K562 (cell line): ENCODE data around the gene DPH7. TPM values are rescaled to one million over a fixed set of nuclear protein-coding genes. Genes with fewer than 3 reads are reported as not detected.

Source experiments
- BCOR ChIP-seq: fragments of 450-650 bp; IDR thresholded peaks from 2 replicates; pipeline ENCODE4 v1.6.1; 2016
- CAMTA2 ChIP-seq: fragments of 250-450 bp; sonication (Bioruptor Pico); conservative IDR thresholded peaks from 2 replicates; pipeline ENCODE4 v1.5.1; 2022
- DLX4 ChIP-seq: fragments of 250-450 bp; sonication (Bioruptor Pico); IDR thresholded peaks from 2 replicates; pipeline ENCODE4 v1.6.1; 2021; ENCODE audit warnings: mild to moderate bottlenecking
- FOXA1 ChIP-seq: fragments of 450-650 bp; IDR thresholded peaks from 2 replicates; pipeline ENCODE4 v1.6.1; 2016; ENCODE audit warnings: mild to moderate bottlenecking, borderline replicate concordance
- FUS ChIP-seq: fragments of 200-400 bp; formaldehyde crosslinking; optimal IDR thresholded peaks from 2 replicates; pipeline ENCODE3; 2017; ENCODE audit warnings: low read depth, low read length
- HLTF ChIP-seq: fragments of 450-650 bp; IDR thresholded peaks from 2 replicates; pipeline ENCODE4 v1.6.1; 2016
- HOXB6 ChIP-seq: fragments of 250-450 bp; sonication (Bioruptor Pico); IDR thresholded peaks from 2 replicates; pipeline ENCODE4 v1.5.1; 2022; ENCODE audit warnings: mild to moderate bottlenecking, borderline replicate concordance
- LCOR ChIP-seq: sonication (generic); formaldehyde crosslinking; IDR thresholded peaks from 2 replicates; pipeline ENCODE4 v1.8.0; 2022; ENCODE audit warnings: mild to moderate bottlenecking, missing genetic modification reagents
- MNT ChIP-seq, 2 experiments: fragments of 450-650 bp; conservative IDR thresholded peaks; 2 replicates each; pipeline ENCODE4 v1.6.1; 2017; ENCODE audit warnings: mild to moderate bottlenecking in 2 of 2, moderate library complexity in 2 of 2
- MTA3 ChIP-seq: fragments of 450-650 bp; formaldehyde crosslinking; IDR thresholded peaks from 2 replicates; pipeline ENCODE4 v1.6.1; 2017; ENCODE audit warnings: mild to moderate bottlenecking, borderline replicate concordance
- MYC ChIP-seq, 2 experiments: fragments of 250-450 bp in 1 of 2; sonication (Bioruptor Pico) in 1 of 2; IDR thresholded peaks; 2 replicates each; pipeline versions ENCODE4 v1.5.1 to v1.6.1; 2012 to 2021; ENCODE audit warnings: low read depth in 2 of 2, borderline replicate concordance in 1 of 2, improper control_type of control experiment in 1 of 2, low read length in 1 of 2, mild to moderate bottlenecking in 1 of 2, moderate library complexity in 1 of 2
- NONO ChIP-seq, 2 experiments: fragments of 200-400 bp in 1 of 2; fragments of 450-650 bp in 1 of 2; formaldehyde crosslinking in 1 of 2; IDR thresholded peaks; 2 replicates each; pipeline ENCODE4 v1.6.1; 2017; ENCODE audit warnings: low read depth in 2 of 2, mild to moderate bottlenecking in 2 of 2, moderate library complexity in 2 of 2, low read length in 1 of 2
- STAT5A ChIP-seq: IDR thresholded peaks from 2 replicates; pipeline ENCODE4 v1.6.1; 2012; ENCODE audit warnings: low read length, inconsistent platforms, borderline replicate concordance
- TAL1 ChIP-seq: fragments of 450-650 bp; IDR thresholded peaks from 2 replicates; pipeline ENCODE4 v1.6.1; 2016; ENCODE audit warnings: mild to moderate bottlenecking
- ZNF224 ChIP-seq: sonication (generic); formaldehyde crosslinking; IDR thresholded peaks from 2 replicates; pipeline ENCODE4 v1.8.0; 2022; ENCODE audit warnings: mild to moderate bottlenecking, missing genetic modification reagents
- ZNF24 ChIP-seq: fragments of 450-650 bp; IDR thresholded peaks from 2 replicates; pipeline ENCODE4 v1.6.1; 2016
- ZNF507 ChIP-seq: conservative IDR thresholded peaks from 2 replicates; pipeline ENCODE4 v1.6.1; 2017; ENCODE audit warnings: missing genetic modification characterization, missing compliant biosample characterization
- ZNF639 ChIP-seq, 2 experiments: fragments of 200-800 bp in 1 of 2; sonication (Bioruptor generic) in 1 of 2; sonication (generic) in 1 of 2; formaldehyde crosslinking in 1 of 2; IDR thresholded peaks in 1 of 2; conservative IDR thresholded peaks in 1 of 2; 2 replicates each; pipeline versions ENCODE4 v1.5.0 to v1.6.1; 2016 to 2020; ENCODE audit warnings: missing compliant biosample characterization in 1 of 2, missing genetic modification characterization in 1 of 2, missing genetic modification reagents in 1 of 2
- ZNF644 ChIP-seq: fragments of 200-800 bp; sonication (Bioruptor generic); IDR thresholded peaks from 2 replicates; pipeline ENCODE4 v1.6.1; 2016; ENCODE audit warnings: low read depth, missing genetic modification characterization, missing compliant biosample characterization
- ZNF740 ChIP-seq, 3 experiments: fragments of 200-800 bp in 1 of 3; sonication (Bioruptor generic) in 1 of 3; sonication (generic) in 1 of 3; formaldehyde crosslinking in 1 of 3; IDR thresholded peaks; 2 replicates each; pipeline versions ENCODE4 v1.6.1 to v1.8.0; 2016 to 2022; ENCODE audit warnings: mild to moderate bottlenecking in 2 of 3, missing compliant biosample characterization in 2 of 3, missing genetic modification characterization in 2 of 3, missing genetic modification reagents in 1 of 3
- polyA plus RNA-seq, 8 experiments: library from polyadenylated mRNA; depleted of rRNA in 4 of 8; stranded (reverse) in 5 of 8; unstranded in 3 of 8; fragments of >200 nt; fragmentation: Nextera tagmentation in 2 of 8; fragmentation: Illumina TruSeq in 1 of 8; extraction: Ambion mirVana in 2 of 8; extraction: Trizol in 1 of 8; gene quantifications; 2 replicates each; pipeline versions ENCODE4 v1.2.1 to v1.2.3, GENCODE V29; 2011 to 2014; ENCODE audit warnings: inconsistent platforms in 1 of 8, missing spikeins in 1 of 8
- total RNA-seq, 7 experiments: library from RNA; depleted of rRNA in 6 of 7; stranded (reverse); fragments of >200 nt in 6 of 7; fragmentation: Illumina TruSeq in 2 of 7; extraction: Trizol in 2 of 7; gene quantifications; 2 replicates each; pipeline versions ENCODE4 v1.2.1 to v1.2.3, GENCODE V29; 2011 to 2021; ENCODE audit warnings: low replicate concordance in 1 of 7

Gene DPH7
- total and polyA plus RNA-seq, 9 of the 15 experiments (the other 6 are each of a cell fraction or from before 2014, with no cell fraction given) = 13.9 to 68.6 (median 41.3) TPM

- TF ChIP-seq ZNF740 (CRISPR knock-in tag; IDR thresholded peaks at IDR 0.05) (no peak; the same call in 1 of the 2 replicates), ZNF740 (tag; IDR thresholded peaks at IDR 0.05) (no peak), HLTF (no peak), FUS (no peak), HOXB6 (CRISPR knock-in tag) (no peak), STAT5A (no peak), ZNF644 (tag) (0 out of 2 replicates have a peak, but pooled peaks have one; percentile 25), LCOR (peak; percentile 51; the same call in 1 of the 2 replicates), ZNF507 (tag) (no peak), DLX4 (CRISPR knock-in tag) (no peak), MNT (conservative IDR thresholded peaks at IDR 0.05) (peak; percentile 80 to 92; a peak in 3 of 4 replicates), MYC (IDR thresholded peaks at IDR 0.05; ENCODE audit: low read depth, low read length) (peak; percentile 81), MYC (CRISPR knock-in tag; IDR thresholded peaks at IDR 0.05; ENCODE audit: borderline replicate concordance, low read depth) (peak; percentile 57; the same call in 1 of the 2 replicates), CAMTA2 (CRISPR knock-in tag) (0 out of 2 replicates have a peak, but pooled peaks have one; percentile 11), MTA3 (peak; percentile 89; the same call in 1 of the 2 replicates), NONO (IDR thresholded peaks at IDR 0.05; ENCODE audit: low read depth in 2 of 2, low read length in 1 of 2) (peak; percentile 77 to 88; a peak in 3 of 4 replicates), BCOR (no peak; the same call in 1 of the 2 replicates), FOXA1 (no peak), ZNF24 (peak; percentile 31; the same call in 1 of the 2 replicates), ZNF639 (CRISPR knock-in tag; conservative IDR thresholded peaks at IDR 0.05 in 1 of 2, IDR thresholded peaks at IDR 0.05 in 1 of 2) (peak in 1 of 2 experiments; percentile 96; a peak in 2 of 4 replicates), TAL1 (no peak), ZNF224 (CRISPR knock-in tag) (no peak)
Observed at GRCh38 chr9:137578518-137579258, at the start of gene DPH7 (continued).
